ENCODE measurements around the gene XYLT1. TPM values are rescaled to one million over a fixed set of nuclear protein-coding genes. Genes with fewer than 3 reads are reported as not detected.

The XYLT1 gene
- total and polyA plus RNA-seq, 10 of the 15 experiments (the other 5 are each of a cell fraction or from before 2014, with no cell fraction given), result 0.88 to 14.8 (median 5.8) TPM

- 0 out of 2 replicates have a peak overlapping the region, but pooled peaks have one; percentile 2 for H3K4me3 ChIP-seq
- 4% methylated on average over 8 of the region's 8 CpGs for WGBS (ENCODE audit: insufficient coverage, insufficient replicate concordance, low lambda C conversion rate, missing lambda C conversion rate)
- BruUV-seq (replicated peaks), result no TSS peak
- in situ Hi-C loops (cut with MboI), result no loop called here
- intact Hi-C loops (cut with micrococcal nuclease; ENCODE audit: unreplicated experiment), result no loop called here
- peaks cover 67% of the 10 kb centered on the region for H3K4me1 ChIP-seq (ENCODE audit: control insufficient read depth, insufficient read depth, low read length)
- H3K4me2 ChIP-seq (ENCODE audit: control insufficient read depth, insufficient read depth), result peak overlapping the region; percentile 87
- RAD21 ChIA-PET (ENCODE audit: unreplicated experiment), result interaction anchor here (0.6 to 4.7 kb wide), 4 partner anchors 8 to 114 kb away, joined by 3 to 111 read pairs (median 24); no protein-coding TSS in a partner anchor
- H3K27me3 ChIP-seq (replicated peaks in 1 of 2; ENCODE audit: control insufficient read depth in 2 of 2, insufficient read depth in 2 of 2, low read length in 1 of 2), result no peaks in the 10 kb centered on the region
- H3K9me3 ChIP-seq (replicated peaks; ENCODE audit: control insufficient read depth, insufficient read depth, low read length), result peaks cover 4% of the 10 kb centered on the region; the same call in 2 of the 3 replicates
- peak overlapping the region; percentile 68 for H2AFZ ChIP-seq (ENCODE audit: control insufficient read depth, low read depth, low read length)
- CTCF ChIA-PET, result interaction anchor here (0.6 to 1.5 kb wide), 3 partner anchors 26 to 524 kb away, joined by 3 read pairs; no protein-coding TSS in a partner anchor
- SMC1A ChIA-PET (ENCODE audit: uncharacterized antibody, unreplicated experiment), result interaction anchor here (3.8 to 7.3 kb wide), 4 partner anchors 27 to 68 kb away, joined by 26 to 110 read pairs (median 40); no protein-coding TSS in a partner anchor
- peak overlapping the region; percentile 37 for H3K9ac ChIP-seq (ENCODE audit: control insufficient read depth, insufficient read depth, low read length)
- POLR2A ChIA-PET, result interaction anchor here (3.6 to 4.1 kb wide), 2 partner anchors 48 to 53 kb away, joined by 24 to 25 read pairs; no protein-coding TSS in a partner anchor
- ATAC-seq (peak; percentile 60), DNase-seq (ENCODE audit: low read depth, low spot score) (peak; percentile 32), FAIRE-seq (no peak)
- H4K20me1 ChIP-seq (ENCODE audit: control insufficient read depth, insufficient read depth), result no peaks in the 10 kb centered on the region
- H3K36me3 ChIP-seq (ENCODE audit: control insufficient read depth in 2 of 2, insufficient read depth in 2 of 2, low read length in 1 of 2), result no peaks in the 10 kb centered on the region
- no peaks in the 10 kb centered on the region for H3K79me2 ChIP-seq (ENCODE audit: control insufficient read depth, insufficient read depth, low read length)
- H3K27ac ChIP-seq (ENCODE audit: control insufficient read depth, insufficient read depth), result peak overlapping the region; percentile 54
- TF ChIP-seq CREM (IDR thresholded peaks at IDR 0.05; ENCODE audit: low read depth) (0 out of 2 replicates have a peak, but pooled peaks have one; percentile 33), MYC (IDR thresholded peaks at IDR 0.05; ENCODE audit: insufficient read depth, insufficient read length, insufficient replicate concordance, low read length, severe bottlenecking) (no peak), BACH1 (IDR thresholded peaks at IDR 0.05; ENCODE audit: borderline replicate concordance) (no peak), BCL11A (IDR thresholded peaks at IDR 0.05; ENCODE audit: low read depth, low read length) (peak; percentile 32; the same call in 1 of the 2 replicates), YY1 (IDR thresholded peaks at IDR 0.05; ENCODE audit: low read depth, low read length) (no peak), RUNX3 (IDR thresholded peaks at IDR 0.05; ENCODE audit: low read length) (peak; percentile 55; the same call in 1 of the 2 replicates), ZNF24 (IDR thresholded peaks at IDR 0.05) (no peak), ATF3 (IDR thresholded peaks at IDR 0.05; ENCODE audit: borderline replicate concordance, extremely low read depth, low read depth, low read length) (no peak), SPI1 (IDR thresholded peaks at IDR 0.05; ENCODE audit: borderline replicate concordance, insufficient read depth, low read depth, low read length) (peak; percentile 26; the same call in 1 of the 2 replicates), ZZZ3 (IDR thresholded peaks at IDR 0.05; ENCODE audit: control insufficient read depth, insufficient read length, low read depth) (no peak), PAX5 (IDR thresholded peaks at IDR 0.05; ENCODE audit: borderline replicate concordance, low read depth, low read length) (peak; percentile 57; the same call in 1 of the 2 replicates), RAD51 (IDR thresholded peaks at IDR 0.05) (no peak), STAT3 (IDR thresholded peaks at IDR 0.05; ENCODE audit: low read depth, low read length) (no peak), HDAC2 (IDR thresholded peaks at IDR 0.05) (no peak), KAT2A (conservative IDR thresholded peaks at IDR 0.05; ENCODE audit: control insufficient read depth, low read depth, low read length) (no peak), CREB1 (IDR thresholded peaks at IDR 0.05; ENCODE audit: low read depth) (no peak), IKZF1 (conservative IDR thresholded peaks at IDR 0.05) (peak; percentile 54), MEF2A (IDR thresholded peaks at IDR 0.05; ENCODE audit: insufficient read depth, low read depth, low read length) (no peak), RCOR1 (conservative IDR thresholded peaks at IDR 0.05; ENCODE audit: low read depth, low read length) (no peak), GABPA (IDR thresholded peaks at IDR 0.05; ENCODE audit: low read depth) (no peak), ZNF217 (IDR thresholded peaks at IDR 0.05) (no peak), NR2C1 (IDR thresholded peaks at IDR 0.05) (no peak), TCF12 (IDR thresholded peaks at IDR 0.05; ENCODE audit: low read depth, low read length) (no peak), EGR1 (IDR thresholded peaks at IDR 0.05; ENCODE audit: borderline replicate concordance in 1 of 2, low read depth in 2 of 2, low read length in 2 of 2) (peak in 1 of 2 experiments; percentile 20; a peak in 1 of 3 replicates), POLR2A (IDR thresholded peaks at IDR 0.05; ENCODE audit: low read depth, low read length) (no peak), ETV6 (conservative IDR thresholded peaks at IDR 0.05 in 1 of 2, IDR thresholded peaks at IDR 0.05 in 1 of 2; ENCODE audit: borderline replicate concordance in 1 of 2, low read depth in 1 of 2) (peak in 1 of 2 experiments; percentile 66; a peak in 1 of 4 replicates), HDGF (IDR thresholded peaks at IDR 0.05) (no peak), EED (IDR thresholded peaks at IDR 0.05; ENCODE audit: low read depth) (peak; percentile 85), RFX5 (IDR thresholded peaks at IDR 0.05; ENCODE audit: low read depth, low read length) (no peak)
Measured at GRCh38 chr16:17414421-17414820, 56.3 kb downstream of the XYLT1 start.

All from GM12878 (cell line).